Measurements from ENCODE around the gene GSTA3.

- TF ChIP-seq MAFK (IDR thresholded peaks at IDR 0.05; ENCODE audit: low read depth, low read length) (no peak), CTCF (conservative IDR thresholded peaks at IDR 0.05; ENCODE audit: low read depth, low read length) (no peak)
Observed at GRCh38 chr6:52946306-52946705, 36.8 kb upstream of the GSTA3 start.

Data from IMR-90 (cell line).